DND-41 (cell line): ENCODE results near the gene WRAP53.

Source experiments
- CTCF ChIP-seq: IDR thresholded peaks from 2 replicates; pipeline ENCODE4 v1.5.1; 2012; ENCODE audit warnings: borderline replicate concordance, low read length, moderate library complexity, mild to moderate bottlenecking; ENCODE audit not compliant: poor library complexity, severe bottlenecking; ENCODE audit errors: extremely low read depth
- EZH2 ChIP-seq: IDR thresholded peaks from 3 replicates; pipeline ENCODE4 v1.6.1; 2012; ENCODE audit warnings: borderline replicate concordance, low read depth, mild to moderate bottlenecking, moderate library complexity, low read length, inconsistent platforms; ENCODE audit not compliant: severe bottlenecking

- TF ChIP-seq CTCF, result no peak
- no peak for TF ChIP-seq EZH2
Measured at GRCh38 chr17:7742729-7743128, 54.5 kb downstream of the WRAP53 start.
